HEK293 (cell line): ENCODE data around the gene GALNTL6.

Experiments
- CTCF ChIA-PET: fragments of 350-600 bp; formaldehyde crosslinking; extraction: SDS; loops from one replicate; lab custom pipeline; 2021; ENCODE audit warnings: antibody characterized with exemption; lab: Yijun Ruan, JAX
- POLR2A ChIA-PET: fragments of 300-600 bp; formaldehyde crosslinking; extraction: SDS; loops from one replicate; lab custom pipeline; 2020; ENCODE audit warnings: antibody characterized with exemption, inconsistent platforms; lab: Yijun Ruan, JAX
- H3K27ac ChIP-seq: fragments of 200-500 bp; sonication (Bioruptor generic); 2 replicates; pipeline ENCODE4 v1.5.1; 2014; ENCODE audit warnings: low read depth, low read length, control low read depth, inconsistent platforms; ENCODE audit errors: extremely low read depth
- H3K36me3 ChIP-seq, 2 experiments: fragments of 200-500 bp in 1 of 2; sonication (Bioruptor generic) in 1 of 2; 1 replicate in 1 of 2; 2 replicates in 1 of 2; pipeline ENCODE4 v1.5.1; 2014 to 2017; ENCODE audit warnings: inconsistent platforms in 2 of 2, low read length in 2 of 2; ENCODE audit not compliant: control insufficient read depth in 2 of 2, insufficient read depth in 1 of 2
- H3K4me1 ChIP-seq: fragments of 200-500 bp; sonication (Bioruptor generic); 2 replicates; pipeline ENCODE4 v1.5.1; 2014; ENCODE audit warnings: mild to moderate bottlenecking, low read length, inconsistent platforms; ENCODE audit not compliant: control insufficient read depth, insufficient read depth
- H3K4me3 ChIP-seq: 2 replicates; pipeline ENCODE4 v1.5.1; 2011; ENCODE audit warnings: low read depth, mild to moderate bottlenecking, control low read depth, low read length, moderate library complexity
- H3K9me3 ChIP-seq: fragments of 200-500 bp; sonication (Bioruptor generic); 2 replicates; pipeline ENCODE4 v1.5.1; 2014; ENCODE audit warnings: low read depth, low read length, inconsistent platforms; ENCODE audit not compliant: control insufficient read depth, insufficient read depth
- AEBP2 ChIP-seq: fragments of 450-650 bp; formaldehyde crosslinking; IDR thresholded peaks from 2 replicates; pipeline ENCODE4 v1.5.1; 2016; ENCODE audit warnings: missing biosample characterization, missing genetic modification characterization, borderline replicate concordance
- KLF10 ChIP-seq: fragments of 450-650 bp; IDR thresholded peaks from 2 replicates; pipeline ENCODE4 v1.5.1; 2018; ENCODE audit warnings: missing biosample characterization, mild to moderate bottlenecking, missing genetic modification characterization
- KLF17 ChIP-seq: fragments of 450-650 bp; formaldehyde crosslinking; IDR thresholded peaks from 2 replicates; pipeline ENCODE4 v1.5.1; 2016; ENCODE audit warnings: missing biosample characterization, missing genetic modification characterization
- PRDM2 ChIP-seq: fragments of 450-650 bp; formaldehyde crosslinking; IDR thresholded peaks from 2 replicates; pipeline ENCODE4 v1.5.1; 2016; ENCODE audit warnings: missing biosample characterization, missing genetic modification characterization, borderline replicate concordance
- PRDM4 ChIP-seq: fragments of 450-650 bp; formaldehyde crosslinking; IDR thresholded peaks from 2 replicates; pipeline ENCODE4 v1.5.1; 2017; ENCODE audit warnings: missing biosample characterization, missing genetic modification characterization
- SCRT2 ChIP-seq: fragments of 450-650 bp; formaldehyde crosslinking; IDR thresholded peaks from 2 replicates; pipeline ENCODE4 v1.5.1; 2016; ENCODE audit warnings: missing biosample characterization, missing genetic modification characterization
- SETDB1 ChIP-seq: IDR thresholded peaks from one replicate; pipeline ENCODE4 v1.6.1; 2017; ENCODE audit warnings: mild to moderate bottlenecking, low read length, moderate library complexity, mixed read lengths; ENCODE audit not compliant: insufficient read length
- YY1 ChIP-seq: fragments of 450-650 bp; formaldehyde crosslinking; IDR thresholded peaks from 2 replicates; pipeline ENCODE4 v1.5.1; 2018; ENCODE audit warnings: missing biosample characterization, missing genetic modification characterization
- ZBTB1 ChIP-seq: fragments of 450-650 bp; formaldehyde crosslinking; IDR thresholded peaks from 2 replicates; pipeline ENCODE4 v1.5.1; 2016; ENCODE audit warnings: missing biosample characterization, missing genetic modification characterization
- ZBTB49 ChIP-seq: fragments of 450-650 bp; formaldehyde crosslinking; IDR thresholded peaks from 2 replicates; pipeline ENCODE4 v1.5.1; 2016; ENCODE audit warnings: missing biosample characterization, missing genetic modification characterization, low read depth
- ZNF211 ChIP-seq: fragments of 450-650 bp; formaldehyde crosslinking; IDR thresholded peaks from 2 replicates; pipeline ENCODE4 v1.5.1; 2016; ENCODE audit warnings: low read depth, missing biosample characterization, missing genetic modification characterization
- ZNF514 ChIP-seq: fragments of 450-650 bp; formaldehyde crosslinking; IDR thresholded peaks from 2 replicates; pipeline ENCODE4 v1.5.1; 2016; ENCODE audit warnings: missing biosample characterization, missing genetic modification characterization
- ZNF530 ChIP-seq: fragments of 450-650 bp; formaldehyde crosslinking; IDR thresholded peaks from 2 replicates; pipeline ENCODE4 v1.5.1; 2016; ENCODE audit warnings: low read depth, missing biosample characterization, missing genetic modification characterization
- ZNF548 ChIP-seq: fragments of 450-650 bp; formaldehyde crosslinking; IDR thresholded peaks from 2 replicates; pipeline ENCODE4 v1.5.1; 2016; ENCODE audit warnings: missing biosample characterization, missing genetic modification characterization
- ZNF560 ChIP-seq: fragments of 450-650 bp; formaldehyde crosslinking; IDR thresholded peaks from 2 replicates; pipeline ENCODE4 v1.5.1; 2017; ENCODE audit warnings: missing biosample characterization, missing genetic modification characterization, borderline replicate concordance
- ZNF621 ChIP-seq: fragments of 450-650 bp; formaldehyde crosslinking; IDR thresholded peaks from 2 replicates; pipeline ENCODE4 v1.5.1; 2017; ENCODE audit warnings: missing biosample characterization, missing genetic modification characterization
- ZNF785 ChIP-seq: fragments of 450-650 bp; formaldehyde crosslinking; IDR thresholded peaks from 2 replicates; pipeline ENCODE4 v1.5.1; 2016; ENCODE audit warnings: missing biosample characterization, missing genetic modification characterization
- ZSCAN4 ChIP-seq: fragments of 450-650 bp; formaldehyde crosslinking; IDR thresholded peaks from 2 replicates; pipeline ENCODE4 v1.5.1; 2017; ENCODE audit warnings: missing biosample characterization, missing genetic modification characterization

Gene GALNTL6

GRCh38 chr4:172826861-172827260 is 1013.7 kb downstream of the GALNTL6 start:
- no peaks in the 10 kb centered on the region for H3K36me3 ChIP-seq
- ChIA-PET CTCF (interaction anchor here (0.6 to 0.7 kb wide), 2 partner anchors 793 to 811 kb away, joined by 3 read pairs; no protein-coding TSS in a partner anchor), POLR2A (no interaction called here)
- H3K27ac ChIP-seq, result no peak overlapping the region
- no peak overlapping the region for H3K4me3 ChIP-seq
- H3K4me1 ChIP-seq, result no peaks in the 10 kb centered on the region
- TF ChIP-seq KLF17 (tag by site-specific recombination) (no peak), ZBTB1 (tag by site-specific recombination) (no peak), KLF10 (no peak), ZSCAN4 (tag by site-specific recombination) (no peak), ZNF548 (tag by site-specific recombination) (no peak), ZNF621 (tag by site-specific recombination) (no peak), ZNF785 (tag by site-specific recombination) (no peak), ZNF530 (tag by site-specific recombination) (no peak), ZNF514 (tag by site-specific recombination) (no peak), AEBP2 (tag by site-specific recombination) (no peak), PRDM4 (no peak), ZNF560 (no peak), ZNF211 (tag by site-specific recombination) (no peak), SETDB1 (no peak), PRDM2 (tag by site-specific recombination) (no peak), SCRT2 (tag by site-specific recombination) (no peak), ZBTB49 (tag by site-specific recombination) (no peak), YY1 (no peak)
- TF ChIP-seq, all 188 proteins: peak for 0
- H3K9me3 ChIP-seq, result no peaks in the 10 kb centered on the region
